Endothelial cell of hepatic sinusoid (primary cell): Measurements from ENCODE around the gene ESYT2.

ENCODE experiments used
- in situ Hi-C: cut with HindIII; loops from 2 replicates; pipeline ENCODE4 v1.10.0; 2017; ENCODE audit warnings: low sequenced_read_pairs

The ESYT2 gene

GRCh38 chr7:158729646-158730382, 99.5 kb downstream of the ESYT2 start:
- in situ Hi-C loops = no loop called here

GRCh38 chr7:158728911-158729645, 100.2 kb downstream of the ESYT2 start:
- in situ Hi-C loops = no loop called here

GRCh38 chr7:158727690-158728089, 101.6 kb downstream of the ESYT2 start:
- in situ Hi-C loops = no loop called here

- in situ Hi-C loops = no loop called here
Observed at GRCh38 chr7:158726277-158726807, 103.0 kb downstream of the ESYT2 start.

- in situ Hi-C loops = no loop called here
Observed at GRCh38 chr7:158725506-158725800, 103.9 kb downstream of the ESYT2 start.

GRCh38 chr7:158724658-158725505, 104.4 kb downstream of the ESYT2 start:
- in situ Hi-C loops = no loop called here

GRCh38 chr7:158723714-158724385, 105.5 kb downstream of the ESYT2 start:
- in situ Hi-C loops = no loop called here

- in situ Hi-C loops = no loop called here
Observed at GRCh38 chr7:158723266-158723665, 106.0 kb downstream of the ESYT2 start.

- in situ Hi-C loops = no loop called here
Observed at GRCh38 chr7:158722574-158723237, 106.6 kb downstream of the ESYT2 start.

- in situ Hi-C loops = no loop called here
Observed at GRCh38 chr7:158720112-158720511, 109.2 kb downstream of the ESYT2 start.

- in situ Hi-C loops = no loop called here
Observed at GRCh38 chr7:158716802-158717201, 112.5 kb downstream of the ESYT2 start.

GRCh38 chr7:158710651-158711102, 118.6 kb downstream of the ESYT2 start:
- in situ Hi-C loops = no loop called here

- in situ Hi-C loops = no loop called here
Observed at GRCh38 chr7:158707610-158708009, 121.7 kb downstream of the ESYT2 start.

GRCh38 chr7:158706710-158707590, 122.4 kb downstream of the ESYT2 start:
- in situ Hi-C loops = no loop called here

- in situ Hi-C loops = no loop called here
Observed at GRCh38 chr7:158706273-158706704, 123.0 kb downstream of the ESYT2 start.

- in situ Hi-C loops = no loop called here
Observed at GRCh38 chr7:158705234-158705850, 124.0 kb downstream of the ESYT2 start.

GRCh38 chr7:158704524-158705233, 124.6 kb downstream of the ESYT2 start, which contains the start of gene NCAPG2:
TSS of gene NCAPG2 (minus strand) at chr7:158704804. CDS start at chr7:158701899, 2,905 bp downstream.
- in situ Hi-C loops = no loop called here
